H9 (cell line): ENCODE measurements around the gene TIGD1. TPM values are rescaled to one million over a fixed set of nuclear protein-coding genes. Genes with fewer than 3 reads are reported as not detected.
A peak's percentile ranks its signal among the peaks of the same experiment; 100 is the strongest.

Experiments
- DNase-seq: peaks from one replicate; pipeline ENCODE4 v3.0.0-alpha.2; 2017
- H2AFZ ChIP-seq: one replicate; pipeline ENCODE4 v1.6.1; 2013; ENCODE audit warnings: mild to moderate bottlenecking, low read length, control low read depth, moderate library complexity
- H2AK5ac ChIP-seq: 2 replicates; pipeline ENCODE4 v1.6.1; 2013; ENCODE audit warnings: low read length, control low read depth, mixed read lengths; ENCODE audit not compliant: insufficient read length
- H2BK120ac ChIP-seq: one replicate; pipeline ENCODE4 v1.6.1; 2013; ENCODE audit warnings: low read depth, mild to moderate bottlenecking, low read length, control low read depth, inconsistent platforms; ENCODE audit not compliant: poor library complexity, severe bottlenecking
- H2BK12ac ChIP-seq: 2 replicates; pipeline ENCODE4 v1.6.1; 2013; ENCODE audit warnings: low read length, control low read depth, mixed read lengths, low read depth; ENCODE audit not compliant: insufficient read length
- H2BK15ac ChIP-seq: 2 replicates; pipeline ENCODE4 v1.6.1; 2013; ENCODE audit warnings: low read depth, low read length, control low read depth
- H2BK20ac ChIP-seq: one replicate; pipeline ENCODE4 v1.6.1; 2013; ENCODE audit warnings: low read depth, mild to moderate bottlenecking, low read length, control low read depth, inconsistent platforms; ENCODE audit not compliant: poor library complexity, severe bottlenecking
- H2BK5ac ChIP-seq: 2 replicates; pipeline ENCODE4 v1.6.1; 2013; ENCODE audit warnings: low read length, control low read depth, mixed read lengths; ENCODE audit not compliant: insufficient read length
- H3K14ac ChIP-seq: 2 replicates; pipeline ENCODE4 v1.6.1; 2013; ENCODE audit warnings: low read length, control low read depth; ENCODE audit not compliant: insufficient read depth
- H3K18ac ChIP-seq: 2 replicates; pipeline ENCODE4 v1.6.1; 2013; ENCODE audit warnings: low read depth, mild to moderate bottlenecking, mixed read lengths, low read length, control low read depth; ENCODE audit not compliant: insufficient read length
- H3K23ac ChIP-seq: 2 replicates; pipeline ENCODE4 v1.6.1; 2013; ENCODE audit warnings: low read length, control low read depth, mixed read lengths, low read depth; ENCODE audit not compliant: insufficient read length
- H3K23me2 ChIP-seq: 2 replicates; pipeline ENCODE4 v1.6.1; 2013; ENCODE audit warnings: low read depth, mild to moderate bottlenecking, mixed read lengths, low read length, control low read depth; ENCODE audit not compliant: insufficient read length, poor library complexity, severe bottlenecking
- H3K27ac ChIP-seq: 2 replicates; pipeline ENCODE4 v1.5.1; 2013; ENCODE audit warnings: low read length, control low read depth, mixed read lengths, low read depth; ENCODE audit not compliant: insufficient read length
- H3K27me3 ChIP-seq: 2 replicates; pipeline ENCODE4 v1.6.1; 2013; ENCODE audit warnings: low read length, control low read depth, inconsistent platforms; ENCODE audit not compliant: insufficient read depth
- H3K4ac ChIP-seq: 2 replicates; pipeline ENCODE4 v1.6.1; 2013; ENCODE audit warnings: low read depth, mild to moderate bottlenecking, control low read depth, inconsistent platforms, low read length, moderate library complexity
- H3K4me1 ChIP-seq: 2 replicates; pipeline ENCODE4 v1.6.1; 2013; ENCODE audit warnings: low read length, control low read depth, inconsistent platforms; ENCODE audit not compliant: insufficient read depth
- H3K4me2 ChIP-seq: 2 replicates; pipeline ENCODE4 v1.6.1; 2013; ENCODE audit warnings: low read length, control low read depth, mixed read lengths; ENCODE audit not compliant: insufficient read length, insufficient read depth
- H3K56ac ChIP-seq: 2 replicates; pipeline ENCODE4 v1.6.1; 2013; ENCODE audit warnings: low read depth, mild to moderate bottlenecking, mixed read lengths, low read length, control low read depth; ENCODE audit not compliant: insufficient read length
- H3K79me1 ChIP-seq: 2 replicates; pipeline ENCODE4 v1.6.1; 2013; ENCODE audit warnings: low read depth, mild to moderate bottlenecking, moderate library complexity, low read length, control low read depth, inconsistent platforms; ENCODE audit not compliant: insufficient read depth, poor library complexity, severe bottlenecking
- H3K79me2 ChIP-seq: 2 replicates; pipeline ENCODE4 v1.6.1; 2013; ENCODE audit warnings: low read length, control low read depth, inconsistent platforms; ENCODE audit not compliant: insufficient read depth
- H3K9ac ChIP-seq: 2 replicates; pipeline ENCODE4 v1.6.1; 2013; ENCODE audit warnings: low read length, control low read depth, mixed read lengths; ENCODE audit not compliant: insufficient read length; ENCODE audit errors: extremely low read depth
- H3K9me3 ChIP-seq: one replicate; pipeline ENCODE4 v1.6.1; 2013; ENCODE audit warnings: low read depth, low read length, inconsistent platforms; ENCODE audit not compliant: control insufficient read depth
- H3T11ph ChIP-seq: one replicate; pipeline ENCODE4 v1.6.1; 2013; ENCODE audit warnings: mild to moderate bottlenecking, low read length, control low read depth, inconsistent platforms
- H4K20me1 ChIP-seq: one replicate; pipeline ENCODE4 v1.6.1; 2013; ENCODE audit not compliant: control insufficient read depth, insufficient read length, insufficient read depth
- H4K5ac ChIP-seq: 2 replicates; pipeline ENCODE4 v1.6.1; 2013; ENCODE audit warnings: low read depth, mild to moderate bottlenecking, mixed read lengths, low read length, control low read depth; ENCODE audit not compliant: insufficient read length
- H4K8ac ChIP-seq: replicated peaks from 2 replicates; pipeline ENCODE4 v1.6.1; 2013; ENCODE audit warnings: low read length, control low read depth, mixed read lengths, low read depth; ENCODE audit not compliant: insufficient read length
- H4K91ac ChIP-seq: 2 replicates; pipeline ENCODE4 v1.6.1; 2013; ENCODE audit warnings: low read depth, mild to moderate bottlenecking, moderate library complexity, mixed read lengths, low read length, control low read depth; ENCODE audit not compliant: insufficient read length
- H3K27ac Mint-ChIP-seq, 3 experiments: 2 replicates in 2 of 3; 3 replicates in 1 of 3; pipeline ENCODE4 v1.8.0; 2020 to 2021; ENCODE audit warnings: mixed read lengths in 3 of 3, mild to moderate bottlenecking in 1 of 3, moderate library complexity in 1 of 3
- H3K27me3 Mint-ChIP-seq: 2 replicates; pipeline ENCODE4 v1.8.0; 2021; ENCODE audit warnings: low read depth, mild to moderate bottlenecking, moderate library complexity, mixed read lengths
- H3K36me3 Mint-ChIP-seq, 3 experiments: 2 replicates in 2 of 3; 3 replicates in 1 of 3; pipeline ENCODE4 v1.8.0; 2020 to 2021; ENCODE audit warnings: low read depth in 3 of 3, mixed read lengths in 3 of 3; ENCODE audit not compliant: insufficient read depth in 1 of 3
- H3K4me1 Mint-ChIP-seq, 2 experiments: 2 replicates each; pipeline ENCODE4 v1.8.0; 2020; ENCODE audit warnings: mixed read lengths in 2 of 2
- H3K4me3 Mint-ChIP-seq, 2 experiments: 2 replicates in 1 of 2; 3 replicates in 1 of 2; pipeline ENCODE4 v1.8.0; 2020 to 2021; ENCODE audit warnings: mild to moderate bottlenecking in 2 of 2, mixed read lengths in 2 of 2, moderate library complexity in 1 of 2
- H3K9me3 Mint-ChIP-seq, 2 experiments: 2 replicates in 1 of 2; 3 replicates in 1 of 2; pipeline ENCODE4 v1.8.0; 2020; ENCODE audit warnings: mild to moderate bottlenecking in 2 of 2, mixed read lengths in 2 of 2, moderate library complexity in 1 of 2
- WGBS: extraction: QIAGEN DNeasy Blood & Tissue Kit; methylation state at CpG from one replicate; pipeline ENCODE4 v1.1.7; 2013; ENCODE audit warnings: missing lambda C conversion rate, low lambda C conversion rate, mixed read lengths; ENCODE audit not compliant: insufficient read length; ENCODE audit errors: extremely low coverage; 5-methylcytosine and 5-hydroxymethylcytosine counted together
- total RNA-seq: library from RNA; stranded (reverse); gene quantifications from 2 replicates; pipeline ENCODE4 v1.2.1, GENCODE V29; 2021
- TF ChIP-seq, protein P1 (sequence below): fragments of 200-600 bp; sonication (generic); conservative IDR thresholded peaks from 3 replicates; pipeline ENCODE4 v1.8.0; 2021; ENCODE audit warnings: antibody characterized with exemption, mild to moderate bottlenecking

The TIGD1 gene
- total RNA-seq, 1 experiment from 2014 or later: 6.3 TPM

DNA sequence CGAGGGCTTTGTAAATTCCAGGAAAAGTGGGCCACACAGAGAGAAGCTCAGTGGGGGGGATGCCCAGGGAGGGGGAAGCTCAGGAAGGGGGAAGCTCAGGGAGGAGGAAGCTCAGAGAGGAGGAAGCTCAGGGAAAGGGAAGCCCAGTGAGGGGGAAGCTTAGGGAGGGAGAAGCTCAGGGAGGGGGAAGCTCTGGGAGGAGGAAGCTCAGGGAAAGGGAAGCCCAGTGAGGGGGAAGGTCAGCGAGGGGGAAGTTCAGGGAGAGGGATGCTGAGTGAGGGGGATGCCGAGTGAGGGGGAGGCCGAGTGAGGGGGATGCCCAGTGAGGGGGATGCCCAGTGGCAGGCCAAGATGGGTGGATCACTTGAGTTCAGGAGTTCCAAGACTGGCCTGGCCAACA, 11.7 kb downstream of the TIGD1 start:
- no peak overlapping the region for H4K8ac ChIP-seq
- H3K27me3 ChIP-seq: no peaks in the 10 kb centered on the region; the same call in 1 of the 2 replicates
- Mint-ChIP-seq H3K4me3 (no peak overlapping the region), H3K4me1 (peaks cover 27 to 33% of the 10 kb centered on the region in 2 experiments), H3K36me3 (peaks cover 0 to 5% (median under 1%) of the 10 kb centered on the region in 3 experiments; a peak in 2 of 7 replicates), H3K27ac (peak overlapping the region in 2 of 3 experiments; percentile 28 to 73; a peak in 4 of 7 replicates), H3K27me3 (peaks cover 10% of the 10 kb centered on the region), H3K9me3 (peaks cover 4 to 8% of the 10 kb centered on the region in 2 experiments; a peak in 4 of 5 replicates)
- H2BK5ac ChIP-seq: no peak overlapping the region
- H3K9ac ChIP-seq: no peak overlapping the region
- H3K56ac ChIP-seq: no peak overlapping the region
- no peak overlapping the region for H4K5ac ChIP-seq
- H3K18ac ChIP-seq: no peak overlapping the region
- H3K23me2 ChIP-seq: no peaks in the 10 kb centered on the region
- no peak overlapping the region for H3K23ac ChIP-seq
- no peak overlapping the region for H2BK15ac ChIP-seq
- H3T11ph ChIP-seq: no peak overlapping the region
- no peak overlapping the region for H4K91ac ChIP-seq
- H3K79me2 ChIP-seq: no peaks in the 10 kb centered on the region
- H3K14ac ChIP-seq: no peak overlapping the region
- DNase-seq: no peak
- no peak overlapping the region for H3K27ac ChIP-seq
- H4K20me1 ChIP-seq: no peaks in the 10 kb centered on the region
- no peak overlapping the region for H2BK20ac ChIP-seq
- TF ChIP-seq, protein P1, sequence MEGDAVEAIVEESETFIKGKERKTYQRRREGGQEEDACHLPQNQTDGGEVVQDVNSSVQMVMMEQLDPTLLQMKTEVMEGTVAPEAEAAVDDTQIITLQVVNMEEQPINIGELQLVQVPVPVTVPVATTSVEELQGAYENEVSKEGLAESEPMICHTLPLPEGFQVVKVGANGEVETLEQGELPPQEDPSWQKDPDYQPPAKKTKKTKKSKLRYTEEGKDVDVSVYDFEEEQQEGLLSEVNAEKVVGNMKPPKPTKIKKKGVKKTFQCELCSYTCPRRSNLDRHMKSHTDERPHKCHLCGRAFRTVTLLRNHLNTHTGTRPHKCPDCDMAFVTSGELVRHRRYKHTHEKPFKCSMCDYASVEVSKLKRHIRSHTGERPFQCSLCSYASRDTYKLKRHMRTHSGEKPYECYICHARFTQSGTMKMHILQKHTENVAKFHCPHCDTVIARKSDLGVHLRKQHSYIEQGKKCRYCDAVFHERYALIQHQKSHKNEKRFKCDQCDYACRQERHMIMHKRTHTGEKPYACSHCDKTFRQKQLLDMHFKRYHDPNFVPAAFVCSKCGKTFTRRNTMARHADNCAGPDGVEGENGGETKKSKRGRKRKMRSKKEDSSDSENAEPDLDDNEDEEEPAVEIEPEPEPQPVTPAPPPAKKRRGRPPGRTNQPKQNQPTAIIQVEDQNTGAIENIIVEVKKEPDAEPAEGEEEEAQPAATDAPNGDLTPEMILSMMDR: no peak
- H3K4ac ChIP-seq: no peak overlapping the region
- H2BK120ac ChIP-seq: no peak overlapping the region
- no peak overlapping the region for H2AFZ ChIP-seq
- no peaks in the 10 kb centered on the region for H3K79me1 ChIP-seq
- peaks cover 4% of the 10 kb centered on the region; the same call in 1 of the 2 replicates for H3K4me1 ChIP-seq
- no peak overlapping the region for H2BK12ac ChIP-seq
- H3K9me3 ChIP-seq: no peaks in the 10 kb centered on the region
- no peak overlapping the region for H2AK5ac ChIP-seq
- no peak overlapping the region for H3K4me2 ChIP-seq
- no CpG with 5 or more reads among the region's 4 CpGs for WGBS
